Muscle layer of colon (tissue), 2 donors: Measurements from ENCODE around the gene CYSRT1.

Source experiments
- H3K27ac ChIP-seq: one replicate; pipeline ENCODE4 v1.7.0; 2013; ENCODE audit warnings: low read depth, mild to moderate bottlenecking, low read length, moderate library complexity
- H3K27me3 ChIP-seq, 2 donors: one replicate each; pipeline ENCODE4 v1.7.0; 2013; ENCODE audit warnings: low read length in 2 of 2, mild to moderate bottlenecking in 2 of 2; ENCODE audit not compliant: insufficient read depth in 2 of 2, control insufficient read depth in 1 of 2
- H3K36me3 ChIP-seq: one replicate; pipeline ENCODE4 v1.7.0; 2013; ENCODE audit warnings: mild to moderate bottlenecking, low read length; ENCODE audit not compliant: insufficient read depth
- H3K4me1 ChIP-seq: one replicate; pipeline ENCODE4 v1.7.0; 2013; ENCODE audit warnings: mild to moderate bottlenecking, low read length; ENCODE audit not compliant: insufficient read depth
- H3K4me3 ChIP-seq, 2 donors: one replicate each; pipeline ENCODE4 v1.7.0; 2013; ENCODE audit warnings: low read length in 2 of 2, low read depth in 1 of 2, mild to moderate bottlenecking in 1 of 2, moderate library complexity in 1 of 2
- H3K9ac ChIP-seq: one replicate; pipeline ENCODE4 v1.7.0; 2013; ENCODE audit warnings: low read length
- H3K9me3 ChIP-seq: one replicate; pipeline ENCODE4 v1.7.0; 2013; ENCODE audit warnings: mild to moderate bottlenecking, low read length
- donor health status: abdominal sarcoma.
- donor health status: Adenocarcinoma of cecum.

Gene CYSRT1

GRCh38 chr9:137275203-137275587 lies 50.2 kb downstream of the CYSRT1 start:
- peaks cover 10% of the 10 kb centered on the region for H3K36me3 ChIP-seq
- H3K9me3 ChIP-seq, result no peaks in the 10 kb centered on the region
- no peak overlapping the region for H3K27ac ChIP-seq
- peaks cover 0 to 39% of the 10 kb centered on the region in 2 donors for H3K27me3 ChIP-seq
- no peak overlapping the region for H3K9ac ChIP-seq
- H3K4me3 ChIP-seq, result no peak overlapping the region
- peaks cover 4% of the 10 kb centered on the region for H3K4me1 ChIP-seq
